B cell (primary cell): Measurements from ENCODE around the gene ZMYM5. TPM values are rescaled to one million over a fixed set of nuclear protein-coding genes. Genes with fewer than 3 reads are reported as not detected.

Source experiments
- ATAC-seq: fragments of 200-7000 bp; cut with Tn5 transposase; one replicate; pipeline ENCODE4 v1.10.0; 2021; ENCODE audit warnings: low read depth, mild to moderate bottlenecking, moderate number of reproducible peaks, moderate library complexity
- CTCF ChIA-PET: fragments of 350-600 bp; sonication (Branson Sonifier 250); formaldehyde crosslinking; loops from one replicate; lab custom pipeline; 2021; ENCODE audit warnings: antibody characterized with exemption, inconsistent platforms; lab: Charles Lee
- POLR2A ChIA-PET: fragments of 350-600 bp; sonication (Branson Sonifier 250); formaldehyde crosslinking; loops from one replicate; lab custom pipeline; 2021; ENCODE audit warnings: antibody characterized with exemption; lab: Charles Lee
- DNase-seq: peaks from one replicate; pipeline ENCODE4 v3.0.0; 2013
- H2AFZ ChIP-seq: 2 replicates; pipeline ENCODE4 v1.6.1; 2012; ENCODE audit warnings: mild to moderate bottlenecking, low read depth, low read length; ENCODE audit not compliant: insufficient read depth, poor library complexity, severe bottlenecking
- H3K27ac ChIP-seq, 2 donors: 1 replicate in 1 of 2; 2 replicates in 1 of 2; pipeline ENCODE4 v1.5.1; 2012 to 2013; ENCODE audit warnings: low read length in 2 of 2, mild to moderate bottlenecking in 2 of 2, moderate library complexity in 1 of 2
- H3K27me3 ChIP-seq, 4 experiments: fragments of 200-600 bp in 1 of 4; sonication (generic) in 1 of 4; replicated peaks in 1 of 4; 1 replicate in 2 of 4; 2 replicates in 2 of 4; pipeline versions ENCODE4 v1.6.1 to v1.7.0; 2013 to 2016; ENCODE audit warnings: low read length in 3 of 4, mild to moderate bottlenecking in 2 of 4, mixed read lengths in 1 of 4, moderate library complexity in 1 of 4; ENCODE audit not compliant: insufficient read depth in 4 of 4, control insufficient read depth in 3 of 4; ENCODE audit errors: control extremely low read depth in 1 of 4
- H3K36me3 ChIP-seq, 2 experiments: replicated peaks in 1 of 2; 1 replicate in 1 of 2; 2 replicates in 1 of 2; pipeline versions ENCODE4 v1.6.1 to v1.7.1; 2013; ENCODE audit warnings: low read length in 1 of 2; ENCODE audit not compliant: insufficient read depth in 2 of 2, control insufficient read depth in 1 of 2; ENCODE audit errors: control extremely low read depth in 1 of 2, extremely low read depth in 1 of 2
- H3K4me1 ChIP-seq, 2 donors: fragments of 200-600 bp in 1 of 2; sonication (generic) in 1 of 2; 1 replicate in 1 of 2; 2 replicates in 1 of 2; pipeline versions ENCODE4 v1.5.1 to v1.6.1; 2013 to 2017; ENCODE audit warnings: low read length in 2 of 2; ENCODE audit not compliant: control insufficient read depth in 2 of 2, insufficient read depth in 2 of 2
- H3K4me2 ChIP-seq: replicated peaks from 2 replicates; pipeline ENCODE3; 2012; ENCODE audit warnings: mild to moderate bottlenecking, low read depth, low read length; ENCODE audit not compliant: poor library complexity, severe bottlenecking
- H3K4me3 ChIP-seq, 5 experiments: fragments of 200-600 bp in 1 of 5; sonication (generic) in 1 of 5; 1 replicate in 3 of 5; 2 replicates in 2 of 5; pipeline versions ENCODE4 v1.5.1 to v1.7.0; 2011 to 2016; ENCODE audit warnings: low read length in 4 of 5, mild to moderate bottlenecking in 4 of 5, low read depth in 2 of 5, control low read depth in 1 of 5, moderate library complexity in 1 of 5; ENCODE audit not compliant: insufficient read depth in 1 of 5; ENCODE audit errors: control extremely low read depth in 1 of 5, extremely low read depth in 1 of 5
- H3K79me2 ChIP-seq: fragments of 200-600 bp; sonication (generic); one replicate; pipeline ENCODE4 v1.6.0; 2016; ENCODE audit warnings: low read length; ENCODE audit not compliant: control insufficient read depth, insufficient read depth
- H3K9ac ChIP-seq: fragments of 200-600 bp; sonication (generic); 2 replicates; pipeline ENCODE4 v1.6.1; 2017; ENCODE audit warnings: mild to moderate bottlenecking, low read length, moderate library complexity
- H3K9me3 ChIP-seq, 3 donors: one replicate each; pipeline versions ENCODE4 v1.6.1 to v1.7.1; 2013; ENCODE audit warnings: low read length in 2 of 3; ENCODE audit not compliant: control insufficient read depth in 2 of 3, insufficient read depth in 1 of 3; ENCODE audit errors: control extremely low read depth in 1 of 3
- H4K20me1 ChIP-seq: 2 replicates; pipeline ENCODE4 v1.6.0; 2012; ENCODE audit warnings: mild to moderate bottlenecking, low read length; ENCODE audit not compliant: insufficient read depth, control insufficient read depth, poor library complexity, severe bottlenecking
- H3K27ac Mint-ChIP-seq: one replicate; pipeline ENCODE4 v1.8.0; 2021; ENCODE audit warnings: mixed read lengths
- H3K27me3 Mint-ChIP-seq: one replicate; pipeline ENCODE4 v1.8.0; 2021; ENCODE audit warnings: mixed read lengths
- H3K4me1 Mint-ChIP-seq: one replicate; pipeline ENCODE4 v1.8.0; 2021; ENCODE audit warnings: mixed read lengths
- H3K4me3 Mint-ChIP-seq: one replicate; pipeline ENCODE4 v1.8.0; 2021; ENCODE audit warnings: mixed read lengths
- H3K9me3 Mint-ChIP-seq: one replicate; pipeline ENCODE4 v1.8.0; 2022; ENCODE audit warnings: mixed read lengths; ENCODE audit not compliant: insufficient read depth
- EZH2 ChIP-seq: IDR thresholded peaks from 2 replicates; pipeline ENCODE4 v1.6.1; 2012; ENCODE audit warnings: borderline replicate concordance, low read depth, mild to moderate bottlenecking, moderate library complexity, low read length; ENCODE audit not compliant: insufficient read depth, poor library complexity, severe bottlenecking
- WGBS: methylation state at CpG from one replicate; pipeline ENCODE4 v1.1.5; 2013; ENCODE audit warnings: missing lambda C conversion rate; ENCODE audit not compliant: insufficient coverage; 5-methylcytosine and 5-hydroxymethylcytosine counted together
- intact Hi-C: fragments of 100-400 bp; cut with micrococcal nuclease; formaldehyde crosslinking; loops from one replicate; pipeline ENCODE4 v1.10.0; 2022
- polyA plus RNA-seq: library from polyadenylated mRNA; depleted of rRNA; stranded (reverse); fragments of >200 nt; gene quantifications from 2 replicates; pipeline ENCODE4 v1.2.3, GENCODE V29; 2012
- total RNA-seq, 2 donors: library from RNA; stranded (reverse); fragments of 120-200 nt in 1 of 2; gene quantifications; 1 replicate in 1 of 2; 2 replicates in 1 of 2; pipeline versions ENCODE4 v1.2.3 to v1.2.4, GENCODE V29; 2013 to 2022
- TF ChIP-seq, protein P1 (sequence below): fragments of 200-600 bp; IDR thresholded peaks from one replicate; pipeline ENCODE4 v1.8.0; 2022; ENCODE audit warnings: antibody characterized with exemption, mild to moderate bottlenecking

ZMYM5 gene
- total and polyA plus RNA-seq, 2 donors (not counting 1 experiment from before 2014, with no cell fraction given), result 14.3 to 23.0 TPM

DNA sequence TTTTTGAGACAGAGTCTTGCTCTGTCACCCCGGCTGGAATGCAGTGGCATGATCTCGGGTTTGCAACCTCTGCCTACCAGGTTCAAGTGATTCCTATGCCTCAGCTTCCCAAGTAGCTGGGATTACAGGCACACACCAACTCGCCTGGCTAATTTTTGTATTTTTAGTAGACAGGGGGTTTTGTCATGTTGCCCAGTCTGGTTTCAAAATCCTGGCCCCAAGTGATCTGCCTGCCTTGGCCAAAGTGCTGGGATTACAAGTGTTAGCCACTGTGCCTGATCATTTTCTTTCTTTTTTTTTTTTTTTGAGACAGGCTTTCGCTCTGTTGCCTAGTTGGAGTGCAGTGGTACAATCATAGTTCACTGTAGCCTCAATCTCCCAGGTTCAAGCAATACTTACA, 28.7 kb downstream of the ZMYM5 start:
- ChIA-PET CTCF (interaction anchor here (0.5 to 0.6 kb wide), 2 partner anchors 26 to 27 kb away, joined by 3 to 4 read pairs; no protein-coding TSS in a partner anchor), POLR2A (interaction anchor here (0.7 kb wide), 1 partner anchor 29 kb away, joined by 3 read pairs; no protein-coding TSS in a partner anchor)
- H3K4me1 ChIP-seq, result no peaks in the 10 kb centered on the region
- no peaks in the 10 kb centered on the region for H4K20me1 ChIP-seq
- DNase-seq (no peak), ATAC-seq (no peak)
- H3K9ac ChIP-seq, result no peak overlapping the region
- no peak overlapping the region for H2AFZ ChIP-seq
- H3K27me3 ChIP-seq, result no peaks in the 10 kb centered on the region
- no peaks in the 10 kb centered on the region for H3K9me3 Mint-ChIP-seq
- H3K4me1 Mint-ChIP-seq, result no peaks in the 10 kb centered on the region
- H3K4me3 ChIP-seq, result no peak overlapping the region
- H3K4me3 Mint-ChIP-seq, result no peak overlapping the region
- H3K9me3 ChIP-seq, result no peaks in the 10 kb centered on the region
- TF ChIP-seq, protein P1, sequence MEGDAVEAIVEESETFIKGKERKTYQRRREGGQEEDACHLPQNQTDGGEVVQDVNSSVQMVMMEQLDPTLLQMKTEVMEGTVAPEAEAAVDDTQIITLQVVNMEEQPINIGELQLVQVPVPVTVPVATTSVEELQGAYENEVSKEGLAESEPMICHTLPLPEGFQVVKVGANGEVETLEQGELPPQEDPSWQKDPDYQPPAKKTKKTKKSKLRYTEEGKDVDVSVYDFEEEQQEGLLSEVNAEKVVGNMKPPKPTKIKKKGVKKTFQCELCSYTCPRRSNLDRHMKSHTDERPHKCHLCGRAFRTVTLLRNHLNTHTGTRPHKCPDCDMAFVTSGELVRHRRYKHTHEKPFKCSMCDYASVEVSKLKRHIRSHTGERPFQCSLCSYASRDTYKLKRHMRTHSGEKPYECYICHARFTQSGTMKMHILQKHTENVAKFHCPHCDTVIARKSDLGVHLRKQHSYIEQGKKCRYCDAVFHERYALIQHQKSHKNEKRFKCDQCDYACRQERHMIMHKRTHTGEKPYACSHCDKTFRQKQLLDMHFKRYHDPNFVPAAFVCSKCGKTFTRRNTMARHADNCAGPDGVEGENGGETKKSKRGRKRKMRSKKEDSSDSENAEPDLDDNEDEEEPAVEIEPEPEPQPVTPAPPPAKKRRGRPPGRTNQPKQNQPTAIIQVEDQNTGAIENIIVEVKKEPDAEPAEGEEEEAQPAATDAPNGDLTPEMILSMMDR, result no peak
- TF ChIP-seq EZH2, result no peak
- no peak overlapping the region for H3K4me2 ChIP-seq
- no peak overlapping the region for H3K27ac Mint-ChIP-seq
- WGBS, result 97% methylated on average over 3 of the region's 4 CpGs
- H3K27ac ChIP-seq, result no peak overlapping the region
- no peaks in the 10 kb centered on the region for H3K27me3 Mint-ChIP-seq
- H3K36me3 ChIP-seq, result peaks cover 9 to 50% of the 10 kb centered on the region in 2 experiments
- intact Hi-C loops, result no loop called here
- H3K79me2 ChIP-seq, result peaks cover 5% of the 10 kb centered on the region

DNA sequence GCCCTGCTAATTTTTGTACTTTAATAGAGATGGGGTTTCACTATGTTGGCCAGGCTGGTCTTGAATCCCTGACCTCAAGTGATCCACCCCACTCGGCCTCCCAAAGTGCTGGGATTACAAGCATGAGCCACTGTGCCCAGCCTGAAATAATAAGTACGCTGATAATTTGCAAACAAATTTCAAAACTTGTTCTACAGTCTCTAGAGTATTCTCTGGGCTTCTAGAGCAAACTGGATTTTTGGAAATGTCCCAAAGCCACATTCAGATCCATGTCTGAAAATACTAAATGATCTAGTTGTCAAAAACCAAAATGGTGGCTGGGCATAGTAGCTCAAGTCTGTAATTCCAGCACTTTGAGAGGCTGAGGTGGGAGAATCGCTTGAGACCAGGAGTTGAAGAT, 40.8 kb downstream of the ZMYM5 start:
- Mint-ChIP-seq H3K9me3 (no peaks in the 10 kb centered on the region), H3K4me1 (no peaks in the 10 kb centered on the region), H3K4me3 (no peak overlapping the region), H3K27me3 (no peaks in the 10 kb centered on the region), H3K27ac (no peak overlapping the region)
- Histone ChIP-seq H3K27ac (no peak overlapping the region), H4K20me1 (no peaks in the 10 kb centered on the region), H3K4me1 (no peaks in the 10 kb centered on the region), H2AFZ (no peak overlapping the region), H3K9me3 (peaks cover 0 to 4% (median 0%) of the 10 kb centered on the region in 3 donors), H3K9ac (no peak overlapping the region), H3K79me2 (peaks cover 12% of the 10 kb centered on the region), H3K4me3 (no peak overlapping the region), H3K4me2 (no peak overlapping the region), H3K36me3 (peaks cover 0 to 26% of the 10 kb centered on the region in 2 experiments), H3K27me3 (no peaks in the 10 kb centered on the region)
- TF ChIP-seq, protein P1, result no peak
- TF ChIP-seq EZH2, result no peak
- no peak for ATAC-seq
- intact Hi-C loops, result no loop called here
- DNase-seq, result no peak
- CTCF ChIA-PET, result no interaction called here
- WGBS, result 100% methylated on average over 1 of the region's 3 CpGs
- POLR2A ChIA-PET, result no interaction called here
